Activated T-cell treated with anti-CD3 and anti-CD28 coated beads, Interleukin-2, amount 50 U/mL, for 4 hours (primary cell): ENCODE results near the gene MIA. TPM values are rescaled to one million over a fixed set of nuclear protein-coding genes. Genes with fewer than 3 reads are reported as not detected.
"Not testable (repeated sequence)": the region's sequence is repeated elsewhere in the genome, so short reads cannot be mapped to it uniquely, and the experiment has no call there.

Experiments
- ATAC-seq, 2 donors: fragments of 200-7000 bp; cut with Tn5 transposase; one replicate each; pipeline ENCODE4 v1.10.0; 2021
- DNase-seq: peaks from one replicate; pipeline ENCODE4 v3.0.0-alpha.2; 2020
- H3K27me3 Mint-ChIP-seq: one replicate; pipeline ENCODE4 v1.8.0; 2021; ENCODE audit warnings: low read depth, mixed read lengths
- H3K36me3 Mint-ChIP-seq: one replicate; pipeline ENCODE4 v1.8.0; 2022; ENCODE audit warnings: mixed read lengths; ENCODE audit not compliant: insufficient read depth
- H3K4me1 Mint-ChIP-seq: one replicate; pipeline ENCODE4 v1.8.0; 2021; ENCODE audit warnings: low read depth, mixed read lengths
- H3K4me3 Mint-ChIP-seq: one replicate; pipeline ENCODE4 v1.8.0; 2021; ENCODE audit warnings: mild to moderate bottlenecking, moderate library complexity, mixed read lengths
- H3K9me3 Mint-ChIP-seq: one replicate; pipeline ENCODE4 v1.8.0; 2021; ENCODE audit warnings: mixed read lengths
- total RNA-seq, 3 donors: library from RNA; stranded (reverse); gene quantifications; one replicate each; pipeline ENCODE4 v1.2.1, GENCODE V29; 2021

MIA gene
- total RNA-seq, 3 donors from 2014 or later: 0.87 TPM; not detected in 2

DNA sequence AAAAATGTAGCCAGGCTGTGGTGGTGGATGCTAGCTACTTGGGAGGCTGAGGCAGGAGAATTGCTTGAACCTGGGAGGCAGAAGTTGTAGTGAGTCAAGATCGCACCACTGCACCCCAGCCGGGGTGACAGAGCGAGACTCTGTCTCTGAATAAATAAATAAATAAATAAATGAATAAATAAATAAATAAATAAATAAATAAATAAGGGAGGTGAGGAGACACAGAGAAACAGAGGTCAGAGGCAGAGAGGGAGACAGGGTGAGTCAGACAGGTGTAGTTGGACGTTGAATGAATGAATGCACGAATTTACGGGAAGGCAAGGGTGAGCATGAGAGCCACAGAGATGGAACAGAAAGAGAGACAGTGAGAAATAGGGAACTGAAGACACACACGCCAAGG, 5.8 kb downstream of the MIA start:
- H3K4me1 Mint-ChIP-seq: peaks cover 39% of the 10 kb centered on the region
- no peak for ATAC-seq
- no peaks in the 10 kb centered on the region for H3K27me3 Mint-ChIP-seq
- DNase-seq: no peak
- no peaks in the 10 kb centered on the region for H3K9me3 Mint-ChIP-seq
- H3K4me3 Mint-ChIP-seq: no peak overlapping the region
- H3K36me3 Mint-ChIP-seq: peaks cover 9% of the 10 kb centered on the region

DNA sequence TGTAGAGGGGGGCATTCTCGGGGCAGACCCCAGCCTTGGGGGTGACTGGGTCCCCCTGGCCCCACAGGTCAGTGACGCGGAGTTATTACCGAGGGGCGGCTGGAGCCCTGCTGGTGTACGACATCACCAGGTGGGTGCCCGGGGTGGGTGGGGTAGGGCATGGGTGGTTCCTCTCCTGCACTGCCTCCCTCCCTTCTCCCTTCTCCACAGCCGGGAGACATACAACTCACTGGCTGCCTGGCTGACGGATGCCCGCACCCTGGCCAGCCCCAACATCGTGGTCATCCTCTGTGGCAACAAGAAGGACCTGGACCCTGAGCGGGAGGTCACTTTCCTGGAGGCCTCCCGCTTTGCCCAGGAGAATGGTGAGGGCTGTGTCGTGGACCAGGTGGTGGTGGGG, 8.4 kb downstream of the MIA start:
- ATAC-seq (no peak), DNase-seq (no peak)
- Mint-ChIP-seq H3K36me3 (peaks cover 15% of the 10 kb centered on the region), H3K27me3 (no peaks in the 10 kb centered on the region), H3K4me3 (no peak overlapping the region), H3K4me1 (peaks cover 22% of the 10 kb centered on the region), H3K9me3 (no peaks in the 10 kb centered on the region)

DNA sequence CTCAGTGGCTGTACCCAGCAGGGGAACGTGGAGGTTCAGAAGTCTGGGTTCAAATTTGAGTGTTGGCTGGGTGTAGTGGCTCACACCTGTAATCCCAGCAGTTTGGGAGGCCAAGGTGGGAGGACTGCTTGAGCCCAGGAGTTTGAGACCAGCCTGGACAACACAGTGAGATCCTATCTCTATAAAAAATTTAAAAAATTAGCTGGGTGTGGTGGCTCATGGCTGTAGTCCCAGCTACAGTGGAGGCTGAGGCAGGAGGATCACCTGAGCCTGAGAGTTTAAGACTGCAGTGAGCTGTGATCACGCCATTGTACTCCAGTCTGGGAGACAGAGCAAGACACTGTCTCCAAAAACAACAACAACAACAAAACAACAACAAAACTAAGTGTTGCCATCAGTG, 8.8 kb downstream of the MIA start:
- ATAC-seq, H3K27me3 Mint-ChIP-seq, H3K4me3 Mint-ChIP-seq, DNase-seq, H3K9me3 Mint-ChIP-seq: not testable (repeated sequence)
- Mint-ChIP-seq H3K4me1 (peaks cover 18% of the 10 kb centered on the region), H3K36me3 (peaks cover 15% of the 10 kb centered on the region)

DNA sequence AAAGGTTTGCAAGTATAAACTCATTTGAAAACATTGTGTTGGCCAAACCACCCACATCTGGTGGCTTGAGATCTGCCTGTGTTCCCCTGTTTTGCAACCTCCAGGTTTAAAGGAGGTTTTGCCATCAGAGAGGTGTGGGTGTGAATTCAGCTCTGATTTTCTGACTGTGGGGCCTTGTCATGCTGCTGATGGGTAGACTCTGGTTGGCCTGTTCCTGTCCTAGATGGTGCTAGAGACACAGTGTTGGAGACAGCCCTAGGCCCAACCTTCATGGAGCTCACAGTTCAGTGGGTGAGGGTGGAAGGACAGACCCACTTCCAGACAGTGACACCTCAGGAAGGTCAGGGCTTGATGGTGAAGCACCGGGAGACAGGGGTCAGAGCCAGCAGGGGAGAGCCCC, 10.2 kb downstream of the MIA start:
- ATAC-seq (no peak), DNase-seq (no peak)
- Mint-ChIP-seq H3K4me3 (no peak overlapping the region), H3K9me3 (no peaks in the 10 kb centered on the region), H3K27me3 (no peaks in the 10 kb centered on the region), H3K36me3 (peaks cover 21% of the 10 kb centered on the region), H3K4me1 (peaks cover 9% of the 10 kb centered on the region)

DNA sequence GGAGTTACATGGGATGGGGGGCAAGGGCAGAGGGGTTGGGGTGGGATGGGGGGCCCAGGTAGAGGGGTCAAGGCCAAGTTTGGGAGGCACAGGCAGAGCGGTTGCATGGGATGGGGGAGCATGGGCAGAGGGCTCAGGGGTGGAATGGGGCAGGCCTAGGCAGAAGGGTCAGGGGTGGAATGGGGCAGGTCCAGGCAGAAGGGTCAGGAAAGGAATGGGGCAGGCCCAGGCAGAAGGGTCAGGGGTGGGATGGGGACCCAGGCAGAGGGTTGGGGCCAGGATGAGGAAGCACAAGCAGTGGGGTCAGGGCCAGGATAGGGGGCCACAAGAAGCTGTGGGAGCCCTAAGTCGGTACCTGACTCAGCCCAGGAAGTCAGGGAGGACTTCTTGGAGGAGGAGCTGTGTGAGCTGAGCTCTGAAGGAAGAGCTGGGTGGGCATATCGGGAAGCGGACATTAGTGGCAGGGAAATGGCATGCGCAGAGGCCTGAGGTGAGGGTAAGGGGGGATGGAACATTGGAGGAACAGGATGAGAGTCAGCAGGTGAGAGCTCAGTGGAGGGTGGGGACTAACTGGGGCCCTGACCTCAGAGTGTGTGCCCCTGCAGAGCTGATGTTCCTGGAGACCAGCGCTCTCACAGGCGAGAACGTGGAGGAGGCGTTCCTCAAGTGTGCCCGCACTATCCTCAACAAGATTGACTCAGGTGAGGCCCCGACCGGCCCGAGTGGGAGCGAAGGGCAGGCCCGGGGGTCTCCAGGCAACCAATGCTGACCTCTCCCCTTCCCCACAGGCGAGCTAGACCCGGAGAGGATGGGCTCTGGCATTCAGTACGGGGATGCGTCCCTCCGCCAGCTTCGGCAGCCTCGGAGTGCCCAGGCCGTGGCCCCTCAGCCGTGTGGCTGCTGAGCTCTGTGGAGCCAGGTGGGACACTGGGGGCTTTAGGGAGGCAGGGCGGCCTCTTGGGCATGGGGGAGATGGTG, 11.0 kb downstream of the MIA start:
- ATAC-seq (no peak), DNase-seq (no peak)
- Mint-ChIP-seq H3K9me3 (no peaks in the 10 kb centered on the region), H3K4me1 (peaks cover 4% of the 10 kb centered on the region), H3K36me3 (peaks cover 21% of the 10 kb centered on the region), H3K27me3 (no peaks in the 10 kb centered on the region), H3K4me3 (no peak overlapping the region)

DNA sequence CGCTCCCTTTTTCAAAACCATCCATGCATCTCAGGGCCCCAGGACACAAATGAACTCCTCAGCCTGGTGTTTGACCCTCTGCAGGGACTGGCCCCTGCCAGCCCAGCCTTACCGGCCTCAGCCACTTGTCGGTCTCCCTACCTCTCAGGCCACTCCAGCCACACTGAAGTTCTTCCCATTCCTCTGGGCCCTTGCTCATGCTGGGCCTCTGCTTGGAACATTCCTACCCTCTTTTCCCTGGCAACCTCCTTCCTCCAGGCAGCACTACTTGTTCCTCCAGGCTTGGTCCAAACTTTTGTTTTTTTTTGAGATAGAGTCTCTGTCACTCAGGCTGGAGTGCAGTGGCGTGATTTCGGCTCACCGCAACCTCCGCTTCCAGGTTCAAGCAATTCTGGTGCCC, 16.0 kb downstream of the MIA start:
- H3K27me3 Mint-ChIP-seq: no peaks in the 10 kb centered on the region
- no peak for DNase-seq
- H3K36me3 Mint-ChIP-seq: peaks cover 15% of the 10 kb centered on the region
- no peak for ATAC-seq
- no peak overlapping the region for H3K4me3 Mint-ChIP-seq
- H3K4me1 Mint-ChIP-seq: peaks cover 20% of the 10 kb centered on the region
- H3K9me3 Mint-ChIP-seq: no peaks in the 10 kb centered on the region

DNA sequence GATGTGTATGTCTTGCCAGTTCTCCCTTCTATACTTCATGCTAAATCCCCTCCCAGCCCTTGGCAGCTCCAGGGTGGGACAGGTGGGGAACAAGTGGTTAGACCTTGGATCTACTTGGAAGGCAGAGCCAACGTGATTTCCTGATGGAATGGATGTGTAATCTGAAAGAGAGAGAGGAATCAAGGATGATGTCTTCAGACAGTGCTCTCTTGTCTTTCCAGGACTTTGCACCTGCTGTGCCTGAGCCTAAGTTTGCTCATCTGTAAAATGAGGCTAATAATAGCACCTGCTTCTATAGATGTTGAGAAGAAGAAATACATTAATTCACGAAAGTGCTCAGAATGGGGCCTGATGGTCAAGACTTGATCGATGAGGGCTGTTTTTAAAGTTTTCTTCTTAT, 16.7 kb downstream of the MIA start:
- no peaks in the 10 kb centered on the region for H3K27me3 Mint-ChIP-seq
- peaks cover 13% of the 10 kb centered on the region for H3K36me3 Mint-ChIP-seq
- DNase-seq: no peak
- no peak overlapping the region for H3K4me3 Mint-ChIP-seq
- ATAC-seq: no peak
- H3K4me1 Mint-ChIP-seq: peaks cover 23% of the 10 kb centered on the region
- no peaks in the 10 kb centered on the region for H3K9me3 Mint-ChIP-seq

DNA sequence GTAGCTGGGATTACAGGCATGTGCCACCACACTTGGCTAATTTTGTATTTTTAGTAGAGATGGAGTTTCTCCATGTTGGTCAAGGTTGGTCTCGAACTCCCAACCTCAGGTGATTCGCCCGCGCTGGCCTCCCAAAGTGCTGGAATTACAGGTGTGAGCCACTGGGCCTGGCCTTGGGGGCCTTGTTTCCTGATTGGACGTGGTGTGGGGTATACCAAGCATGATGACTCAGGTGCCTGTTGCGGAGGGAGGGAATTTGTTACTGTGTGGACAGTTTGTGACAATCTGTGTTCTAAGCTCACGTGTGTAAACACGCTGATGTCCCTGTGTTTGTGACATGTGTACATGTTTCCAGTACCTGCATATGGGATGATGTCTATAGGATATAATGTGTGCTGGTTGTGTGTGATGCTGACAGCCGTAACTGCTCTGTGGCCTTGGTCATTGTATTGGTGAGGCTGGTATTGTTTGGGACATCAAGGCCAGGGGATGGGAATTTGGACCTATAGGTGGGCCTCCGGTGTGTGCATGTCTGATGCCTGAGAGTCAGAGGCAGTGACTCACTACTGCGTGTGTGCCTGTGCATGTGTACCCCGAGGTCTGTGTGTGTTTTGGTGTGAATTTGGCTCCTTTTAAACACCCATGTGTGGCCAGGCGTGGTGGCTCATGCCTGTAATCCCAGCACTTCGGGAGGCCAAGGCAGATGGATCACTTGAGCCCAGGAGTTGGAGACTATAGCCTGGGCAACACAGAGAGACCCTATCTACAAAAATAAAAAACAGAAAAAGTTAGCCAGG, 22.0 kb downstream of the MIA start:
- H3K27me3 Mint-ChIP-seq: no peaks in the 10 kb centered on the region
- no peak for DNase-seq
- H3K36me3 Mint-ChIP-seq: peaks cover 12% of the 10 kb centered on the region
- peaks cover 47% of the 10 kb centered on the region for H3K4me1 Mint-ChIP-seq
- peak overlapping the region; percentile 49 for H3K4me3 Mint-ChIP-seq
- ATAC-seq: no peak
- no peaks in the 10 kb centered on the region for H3K9me3 Mint-ChIP-seq

DNA sequence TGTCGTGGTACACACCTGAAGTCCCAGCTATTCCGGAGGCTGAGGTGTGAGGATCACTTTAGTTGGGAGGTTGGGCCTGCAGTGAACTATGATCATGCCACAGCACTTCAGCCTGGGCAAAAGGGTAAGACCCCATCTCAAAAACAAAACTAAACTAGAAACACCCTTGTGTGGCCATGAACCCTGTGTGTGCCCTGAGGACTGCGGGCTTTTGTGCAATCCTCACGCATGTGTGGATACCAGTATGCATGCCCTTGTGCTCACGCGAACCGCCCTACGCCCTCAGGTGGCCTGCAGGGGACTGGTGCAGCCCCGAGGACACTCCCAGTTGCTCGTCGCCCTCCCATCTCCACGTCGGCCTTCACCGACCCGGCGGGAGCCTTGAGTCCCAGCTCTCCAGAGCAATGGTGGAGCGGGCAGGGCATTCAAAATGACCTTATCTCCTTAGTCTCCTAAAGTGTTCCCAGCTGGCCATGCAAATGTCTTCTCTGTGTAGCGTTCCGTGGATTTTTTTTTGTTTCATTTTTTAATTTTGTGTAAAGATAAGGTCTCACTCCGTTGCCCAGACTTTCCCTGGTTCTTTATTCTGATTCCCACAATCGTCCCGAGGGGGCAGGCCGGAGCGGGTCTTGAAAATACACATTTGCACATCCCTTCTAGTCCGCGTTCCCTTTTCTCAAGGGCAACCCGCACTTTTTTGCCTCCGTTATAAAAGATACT, 22.8 kb downstream of the MIA start:
- Mint-ChIP-seq H3K27me3 (no peaks in the 10 kb centered on the region), H3K4me1 (peaks cover 48% of the 10 kb centered on the region), H3K4me3 (peak overlapping the region; percentile 86), H3K9me3 (no peaks in the 10 kb centered on the region), H3K36me3 (peaks cover 12% of the 10 kb centered on the region)
- DNase-seq (peak; percentile 45), ATAC-seq (peak; percentile 20 to 22)

DNA sequence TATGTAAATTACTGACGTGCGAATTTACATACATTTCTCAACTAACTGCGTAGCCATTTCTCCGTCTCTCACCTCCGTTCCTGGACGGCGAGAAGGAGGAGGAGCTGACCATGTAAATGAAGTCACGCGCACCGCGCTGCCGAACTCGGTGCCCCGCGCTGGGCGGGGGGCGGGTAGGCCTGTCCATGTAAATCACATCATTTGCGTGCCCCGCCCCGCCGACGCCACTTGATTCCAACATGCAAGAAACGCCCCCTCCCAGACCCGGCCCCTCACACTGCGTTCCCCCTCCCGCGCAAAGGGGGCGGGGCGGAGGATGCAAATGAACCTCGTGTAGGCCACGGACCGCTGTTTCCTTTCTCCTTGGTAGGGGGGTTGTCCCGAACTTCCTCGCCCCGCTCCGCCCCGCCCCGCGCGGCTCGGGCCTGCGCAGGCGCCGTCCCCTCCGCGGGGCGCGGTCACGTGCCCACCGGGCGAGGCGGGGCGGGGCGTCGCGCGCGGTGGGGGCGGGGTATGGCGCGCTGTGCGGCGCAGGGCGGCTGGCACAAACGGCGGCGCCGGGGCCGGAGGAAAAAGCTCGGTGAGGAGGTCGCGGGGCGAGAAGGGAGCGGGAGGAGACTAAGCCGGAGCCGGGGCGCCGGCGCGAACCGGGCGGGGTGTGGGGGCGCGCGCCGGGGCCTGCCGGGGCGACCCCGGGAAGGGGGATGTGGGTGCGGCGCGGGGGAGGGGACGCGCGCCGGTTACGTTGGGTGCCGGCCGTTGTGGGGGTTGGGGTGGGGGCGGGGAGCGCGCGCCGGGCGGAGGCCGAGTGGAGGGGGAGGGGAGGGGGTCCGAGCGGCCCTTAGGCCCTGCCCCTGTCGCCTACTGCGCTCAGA, 23.6 kb downstream of the MIA start, which contains the start of gene EGLN2:
EGLN2 (plus strand) TSS at position 509 of the 875 bp plus-strand sequence. CDS start 1,382 bp downstream, outside the sequence.
- Mint-ChIP-seq H3K4me1 (peaks cover 56% of the 10 kb centered on the region), H3K27me3 (no peaks in the 10 kb centered on the region), H3K9me3 (no peaks in the 10 kb centered on the region), H3K36me3 (peaks cover 12% of the 10 kb centered on the region), H3K4me3 (peak within 1 kb of the TSS; percentile 89)
- ATAC-seq (peak; percentile 86 to 87), DNase-seq (peak; percentile 100)

DNA sequence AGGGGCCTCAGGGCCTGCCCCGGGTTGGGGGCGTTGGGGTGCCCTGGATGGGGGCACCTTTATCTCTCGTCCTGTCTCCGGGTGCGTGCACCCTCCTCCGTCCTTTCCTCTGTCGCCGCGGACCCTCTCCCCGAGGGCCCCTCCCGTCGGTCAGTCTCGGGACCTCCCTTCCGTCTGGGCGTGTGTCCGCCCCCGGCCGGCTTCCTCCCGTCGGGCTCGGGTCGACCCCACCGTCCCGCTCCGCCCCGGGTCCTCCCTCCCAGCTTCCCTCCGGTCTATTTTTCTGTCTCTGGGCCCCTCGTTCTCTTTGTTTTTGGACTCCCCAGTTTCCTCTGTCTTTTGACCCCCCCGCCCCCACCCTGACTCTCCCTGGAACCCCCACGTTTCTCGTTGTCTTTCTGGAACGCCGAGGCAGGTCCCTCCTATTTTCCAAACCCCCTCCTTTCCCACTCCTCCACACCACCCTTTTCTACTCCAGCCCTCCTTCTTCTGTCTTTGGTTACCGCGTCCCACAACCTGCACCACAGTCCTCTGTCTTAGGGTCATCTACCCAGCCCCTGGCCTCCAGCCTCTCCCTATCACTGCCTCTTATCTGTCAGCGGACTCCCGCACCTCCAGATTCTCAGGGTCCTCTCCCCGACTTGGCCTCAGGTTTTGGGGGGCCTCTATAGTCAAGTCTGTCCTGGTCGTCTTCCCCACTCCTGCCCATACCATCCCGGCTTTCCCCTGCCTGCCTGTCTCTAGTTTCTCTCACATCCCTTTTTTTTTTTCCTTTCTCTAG, 24.4 kb downstream of the MIA start:
- Mint-ChIP-seq H3K27me3 (no peaks in the 10 kb centered on the region), H3K4me3 (peak overlapping the region; percentile 89), H3K9me3 (no peaks in the 10 kb centered on the region), H3K36me3 (peaks cover 15% of the 10 kb centered on the region), H3K4me1 (peaks cover 64% of the 10 kb centered on the region)
- no peak for DNase-seq
- peak in 1 of 2 donors; percentile 1 for ATAC-seq

DNA sequence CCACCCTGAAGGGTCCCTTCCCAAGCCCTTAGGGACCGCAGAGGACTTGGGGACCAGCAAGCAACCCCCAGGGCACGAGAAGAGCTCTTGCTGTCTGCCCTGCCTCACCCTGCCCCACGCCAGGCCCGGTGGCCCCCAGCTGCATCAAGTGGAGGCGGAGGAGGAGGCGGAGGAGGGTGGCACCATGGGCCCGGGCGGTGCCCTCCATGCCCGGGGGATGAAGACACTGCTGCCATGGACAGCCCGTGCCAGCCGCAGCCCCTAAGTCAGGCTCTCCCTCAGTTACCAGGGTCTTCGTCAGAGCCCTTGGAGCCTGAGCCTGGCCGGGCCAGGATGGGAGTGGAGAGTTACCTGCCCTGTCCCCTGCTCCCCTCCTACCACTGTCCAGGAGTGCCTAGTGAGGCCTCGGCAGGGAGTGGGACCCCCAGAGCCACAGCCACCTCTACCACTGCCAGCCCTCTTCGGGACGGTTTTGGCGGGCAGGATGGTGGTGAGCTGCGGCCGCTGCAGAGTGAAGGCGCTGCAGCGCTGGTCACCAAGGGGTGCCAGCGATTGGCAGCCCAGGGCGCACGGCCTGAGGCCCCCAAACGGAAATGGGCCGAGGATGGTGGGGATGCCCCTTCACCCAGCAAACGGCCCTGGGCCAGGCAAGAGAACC, 25.1 kb downstream of the MIA start:
- no peak for DNase-seq
- ATAC-seq: no peak
- H3K4me3 Mint-ChIP-seq: peak overlapping the region; percentile 89
- H3K4me1 Mint-ChIP-seq: peaks cover 71% of the 10 kb centered on the region
- no peaks in the 10 kb centered on the region for H3K9me3 Mint-ChIP-seq
- peaks cover 15% of the 10 kb centered on the region for H3K36me3 Mint-ChIP-seq
- H3K27me3 Mint-ChIP-seq: no peaks in the 10 kb centered on the region
